IMR-90 (cell line): ENCODE results near the gene NPIPB4. TPM values are rescaled to one million over a fixed set of nuclear protein-coding genes. Genes with fewer than 3 reads are reported as not detected.
"Not testable (repeated sequence)": the region's sequence is repeated elsewhere in the genome, so short reads cannot be mapped to it uniquely, and the experiment has no call there.

Experiments used
- ATAC-seq: fragments of 200-7000 bp; cut with Tn5 transposase; 2 replicates; pipeline ENCODE4 v1.9.1; 2020; ENCODE audit warnings: low read depth, mild to moderate bottlenecking, moderate library complexity
- BruUV-seq: library from RNA; stranded (reverse); fragments of 400-500 nt; replicated peaks from 2 replicates; lab custom pipeline; 2021; lab: Mats Ljungman, UMichigan
- CTCF ChIA-PET: fragments of 300-600 bp; formaldehyde crosslinking; extraction: SDS; loops from one replicate; lab custom pipeline; 2021; ENCODE audit warnings: antibody characterized with exemption; lab: Yijun Ruan, JAX
- POLR2A ChIA-PET: fragments of 300-600 bp; sonication (Branson Sonifier 250); formaldehyde crosslinking; loops from one replicate; lab custom pipeline; 2022; ENCODE audit warnings: antibody characterized with exemption; ENCODE audit not compliant: unreplicated experiment; lab: Charles Lee
- DNase-seq: peaks from one replicate; pipeline ENCODE4 v3.0.0; 2013
- H2AFZ ChIP-seq: replicated peaks from 2 replicates; pipeline ENCODE3; 2013; ENCODE audit warnings: low read length, mild to moderate bottlenecking; ENCODE audit not compliant: poor library complexity
- H2AK5ac ChIP-seq: 2 replicates; pipeline ENCODE4 v1.6.1; 2013; ENCODE audit warnings: low read depth, low read length, inconsistent platforms
- H2AK9ac ChIP-seq: replicated peaks from 2 replicates; pipeline ENCODE3; 2013; ENCODE audit warnings: mild to moderate bottlenecking, low read depth, low read length, moderate library complexity; ENCODE audit not compliant: poor library complexity
- H2BK120ac ChIP-seq: 2 replicates; pipeline ENCODE4 v1.6.1; 2013; ENCODE audit warnings: low read depth, low read length, inconsistent platforms
- H2BK15ac ChIP-seq: 3 replicates; pipeline ENCODE4 v1.6.1; 2013; ENCODE audit warnings: low read depth, low read length, inconsistent platforms
- H2BK20ac ChIP-seq: 2 replicates; pipeline ENCODE4 v1.6.1; 2013; ENCODE audit warnings: low read depth, mild to moderate bottlenecking, inconsistent platforms, low read length, moderate library complexity
- H2BK5ac ChIP-seq: 2 replicates; pipeline ENCODE4 v1.6.1; 2013; ENCODE audit warnings: mild to moderate bottlenecking, low read depth, low read length, inconsistent platforms; ENCODE audit not compliant: poor library complexity, severe bottlenecking
- H3K14ac ChIP-seq: replicated peaks from 2 replicates; pipeline ENCODE4 v1.6.1; 2013; ENCODE audit warnings: low read depth, low read length, inconsistent platforms
- H3K18ac ChIP-seq: 2 replicates; pipeline ENCODE4 v1.6.1; 2013; ENCODE audit warnings: low read depth, low read length, control low read depth
- H3K23ac ChIP-seq: 2 replicates; pipeline ENCODE4 v1.6.1; 2013; ENCODE audit warnings: low read depth, low read length, inconsistent platforms
- H3K27ac ChIP-seq: 2 replicates; pipeline ENCODE4 v1.5.1; 2013; ENCODE audit warnings: mild to moderate bottlenecking, control low read depth, low read length; ENCODE audit not compliant: insufficient read depth
- H3K27me3 ChIP-seq: 2 replicates; pipeline ENCODE4 v1.6.1; 2013; ENCODE audit warnings: low read length; ENCODE audit not compliant: control insufficient read depth, insufficient read depth
- H3K36me3 ChIP-seq: 2 replicates; pipeline ENCODE4 v1.6.1; 2013; ENCODE audit warnings: low read length, mixed read lengths; ENCODE audit not compliant: control insufficient read depth, insufficient read depth
- H3K4ac ChIP-seq: 2 replicates; pipeline ENCODE4 v1.6.1; 2013; ENCODE audit warnings: low read depth, low read length, inconsistent platforms
- H3K4me1 ChIP-seq: 2 replicates; pipeline ENCODE4 v1.6.1; 2013; ENCODE audit warnings: low read length, mixed read lengths; ENCODE audit not compliant: control insufficient read depth, insufficient read depth
- H3K4me2 ChIP-seq: 2 replicates; pipeline ENCODE4 v1.6.1; 2013; ENCODE audit warnings: low read depth, mild to moderate bottlenecking, control low read depth, low read length, moderate library complexity
- H3K4me3 ChIP-seq: 2 replicates; pipeline ENCODE4 v1.5.1; 2013; ENCODE audit warnings: low read depth, mild to moderate bottlenecking, control low read depth, low read length, moderate library complexity; ENCODE audit not compliant: insufficient read depth
- H3K56ac ChIP-seq: 2 replicates; pipeline ENCODE4 v1.6.1; 2013; ENCODE audit warnings: low read length, inconsistent platforms; ENCODE audit not compliant: insufficient read depth; ENCODE audit errors: extremely low read depth
- H3K79me1 ChIP-seq, 2 experiments: 2 replicates each; pipeline ENCODE4 v1.6.1; 2013; ENCODE audit warnings: low read length in 2 of 2, inconsistent platforms in 1 of 2, low read depth in 1 of 2
- H3K9ac ChIP-seq: 2 replicates; pipeline ENCODE4 v1.6.1; 2013; ENCODE audit warnings: low read depth, low read length, control low read depth
- H3K9me1 ChIP-seq: 2 replicates; pipeline ENCODE4 v1.6.1; 2013; ENCODE audit warnings: low read length, inconsistent platforms; ENCODE audit not compliant: insufficient read depth
- H3K9me3 ChIP-seq: 2 replicates; pipeline ENCODE4 v1.6.1; 2013; ENCODE audit warnings: low read length; ENCODE audit not compliant: control insufficient read depth, insufficient read depth
- H4K20me1 ChIP-seq: 2 replicates; pipeline ENCODE4 v1.6.1; 2013; ENCODE audit warnings: low read length, inconsistent platforms; ENCODE audit not compliant: insufficient read depth
- H4K5ac ChIP-seq: 2 replicates; pipeline ENCODE4 v1.6.1; 2013; ENCODE audit warnings: mild to moderate bottlenecking, low read depth, low read length, control low read depth
- H4K8ac ChIP-seq, 2 experiments: 2 replicates each; pipeline ENCODE4 v1.6.1; 2013; ENCODE audit warnings: low read depth in 2 of 2, low read length in 2 of 2, control low read depth in 1 of 2, inconsistent platforms in 1 of 2
- H4K91ac ChIP-seq: 2 replicates; pipeline ENCODE4 v1.6.1; 2013; ENCODE audit warnings: low read depth, low read length, inconsistent platforms; ENCODE audit not compliant: insufficient read depth
- WGBS, 2 experiments: methylation state at CpG; one replicate each; pipeline versions ENCODE4 v1.1.5 to v1.1.7; 2013; ENCODE audit warnings: missing lambda C conversion rate in 2 of 2; ENCODE audit not compliant: insufficient read length in 1 of 2; ENCODE audit errors: extremely low coverage in 2 of 2; 5-methylcytosine and 5-hydroxymethylcytosine counted together
- dilution Hi-C: fragments of 300-500 bp; cut with HindIII; formaldehyde crosslinking; loops from one replicate; pipeline ENCODE4 v1.14.3; 2018; ENCODE audit warnings: low sequenced_read_pairs; ENCODE audit not compliant: unreplicated experiment
- in situ Hi-C: fragments of 300-500 bp; cut with MboI; formaldehyde crosslinking; loops from 3 replicates; pipeline ENCODE4 v1.14.3; 2019; ENCODE audit warnings: low sequenced_read_pairs, inconsistent platforms, mixed read lengths
- intact Hi-C: fragments of 100-400 bp; cut with micrococcal nuclease; formaldehyde crosslinking; loops from 2 replicates; pipeline ENCODE4 v1.10.0; 2022
- polyA plus RNA-seq, 3 experiments: library from polyadenylated mRNA; depleted of rRNA; stranded (reverse); fragments of >200 nt; gene quantifications; 2 replicates each; pipeline ENCODE4 v1.2.3, GENCODE V29; 2012; ENCODE audit warnings: low replicate concordance in 1 of 3
- total RNA-seq: library from RNA; depleted of rRNA; stranded (reverse); fragments of >200 nt; gene quantifications from 2 replicates; pipeline ENCODE4 v1.2.3, GENCODE V29; 2012

NPIPB4 gene
- total and polyA plus RNA-seq, 2 of the 4 experiments (the other 2 are of a cell fraction) = 13.3 to 28.3 TPM

DNA sequence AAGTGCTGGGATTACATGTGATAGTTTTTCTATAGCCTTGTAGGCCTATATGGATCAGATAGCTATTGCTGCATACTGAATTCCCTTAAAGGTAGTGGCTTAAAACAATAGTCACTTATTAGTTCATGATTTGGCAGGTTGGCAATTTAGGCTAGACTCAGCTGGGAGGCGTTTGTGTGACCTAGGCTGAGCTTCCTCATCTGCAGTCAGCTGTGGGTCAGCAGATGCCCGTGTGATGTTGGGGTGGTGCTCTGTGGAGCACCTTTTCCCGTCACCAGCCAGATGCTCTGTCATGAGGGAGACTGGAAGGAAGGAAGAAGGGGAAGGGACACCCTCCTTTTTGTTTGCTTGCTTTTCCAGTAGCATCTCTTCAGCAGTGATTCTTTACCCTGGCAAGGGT lies 64.2 kb downstream of the NPIPB4 start:
- H2AK5ac ChIP-seq, intact Hi-C loops, H3K4me2 ChIP-seq, H2BK5ac ChIP-seq, H4K5ac ChIP-seq, ATAC-seq, H3K27me3 ChIP-seq, dilution Hi-C loops, H3K4ac ChIP-seq, BruUV-seq, H3K23ac ChIP-seq, in situ Hi-C loops, H2BK20ac ChIP-seq, H3K14ac ChIP-seq, H4K91ac ChIP-seq, H3K79me1 ChIP-seq, CTCF ChIA-PET, H3K56ac ChIP-seq, H4K8ac ChIP-seq, H3K9ac ChIP-seq, H3K18ac ChIP-seq, H2BK120ac ChIP-seq, H3K36me3 ChIP-seq, H2AK9ac ChIP-seq, POLR2A ChIA-PET, H3K4me1 ChIP-seq, H3K4me3 ChIP-seq, H3K9me3 ChIP-seq, H3K9me1 ChIP-seq, H4K20me1 ChIP-seq, H3K27ac ChIP-seq, DNase-seq, H2AFZ ChIP-seq, H2BK15ac ChIP-seq: not testable (repeated sequence)
- WGBS, 2 experiments = no CpG with 5 or more reads among the region's 3 CpGs
